Esophagus (tissue), 2 donors: ENCODE measurements around the gene EME2. TPM values are rescaled to one million over a fixed set of nuclear protein-coding genes. Genes with fewer than 3 reads are reported as not detected.

Experiments
- H3K27ac ChIP-seq, 2 donors: one replicate each; pipeline ENCODE4 v1.5.1; 2013; ENCODE audit warnings: low read depth in 2 of 2, mild to moderate bottlenecking in 2 of 2, inconsistent platforms in 1 of 2, low read length in 1 of 2, moderate library complexity in 1 of 2
- H3K27me3 ChIP-seq, 2 donors: one replicate each; pipeline ENCODE4 v1.6.1; 2013; ENCODE audit warnings: low read length in 2 of 2, control low read depth in 1 of 2, mild to moderate bottlenecking in 1 of 2; ENCODE audit not compliant: insufficient read depth in 2 of 2, control insufficient read depth in 1 of 2
- H3K36me3 ChIP-seq, 2 donors: one replicate each; pipeline ENCODE4 v1.6.1; 2013; ENCODE audit warnings: low read length in 1 of 2; ENCODE audit not compliant: control insufficient read depth in 2 of 2, insufficient read depth in 2 of 2
- H3K4me1 ChIP-seq, 2 donors: one replicate each; pipeline ENCODE4 v1.6.1; 2013; ENCODE audit warnings: low read length in 1 of 2; ENCODE audit not compliant: control insufficient read depth in 2 of 2, insufficient read depth in 2 of 2
- H3K4me3 ChIP-seq, 2 donors: one replicate each; pipeline ENCODE4 v1.5.1; 2013; ENCODE audit warnings: low read length in 2 of 2, mild to moderate bottlenecking in 2 of 2, low read depth in 1 of 2, moderate library complexity in 1 of 2
- H3K9me3 ChIP-seq, 2 donors: one replicate each; pipeline ENCODE4 v1.6.1; 2013; ENCODE audit warnings: mild to moderate bottlenecking in 2 of 2, low read depth in 1 of 2, low read length in 1 of 2, moderate library complexity in 1 of 2; ENCODE audit not compliant: control insufficient read depth in 2 of 2, insufficient read depth in 1 of 2
- WGBS, 2 donors: extraction: QIAGEN DNeasy Blood & Tissue Kit; methylation state at CpG; one replicate each; pipeline ENCODE4 v1.1.7; 2013; 5-methylcytosine and 5-hydroxymethylcytosine counted together
- polyA plus RNA-seq, 2 donors: library from polyadenylated mRNA; stranded (reverse); fragments of 200-250 nt; gene quantifications; one replicate each; pipeline ENCODE4 v1.2.3, GENCODE V29; 2013
- donor health status: healthy with polysubstance abuse.
- donor health status: Bipolar disorder and iron deficiency.

EME2 gene
- polyA plus RNA-seq, 2 donors, result 6.6 to 23.0 TPM

DNA sequence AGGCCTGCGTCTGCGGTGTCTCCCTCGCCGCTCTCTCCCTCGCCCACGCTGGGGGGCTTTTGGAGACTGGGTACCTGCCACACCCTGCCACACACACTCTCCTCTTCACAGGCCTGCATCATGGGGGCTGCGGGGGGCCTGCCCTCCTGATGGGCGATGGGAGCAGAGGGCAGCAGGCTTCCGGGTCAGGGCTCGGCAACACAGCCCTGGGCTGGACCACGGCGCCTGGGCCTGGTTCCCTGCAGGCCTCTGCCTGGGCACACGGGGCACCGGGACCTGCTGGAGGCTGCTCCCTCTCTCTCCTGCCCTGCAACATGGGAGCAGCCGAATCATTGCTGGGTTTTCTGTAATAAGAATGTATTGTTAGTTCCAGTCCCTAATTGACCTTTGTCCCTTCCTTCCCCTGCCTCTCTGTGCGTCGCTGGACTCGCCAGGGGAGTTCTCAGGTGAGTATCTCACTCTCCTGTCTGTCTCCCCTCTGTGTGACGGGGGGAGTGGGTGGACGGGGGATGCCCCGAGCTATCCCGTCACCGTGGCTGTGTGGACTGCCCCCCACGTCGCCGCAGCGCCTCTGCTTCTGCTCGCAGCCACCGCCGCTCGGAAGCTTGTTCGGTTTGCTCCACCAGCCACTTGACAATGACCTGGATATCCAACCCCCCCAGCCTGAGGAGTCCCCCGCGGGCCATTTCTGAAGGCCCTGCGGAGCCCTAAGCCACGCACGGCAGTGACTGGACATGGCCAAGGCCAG is 14.7 kb upstream of the EME2 start:
- H3K36me3 ChIP-seq, result peaks cover 0 to 38% of the 10 kb centered on the region in 2 donors
- H3K4me1 ChIP-seq, result no peaks in the 10 kb centered on the region
- WGBS, 2 donors, result 92 to 94% methylated on average over 37 of the region's 37 CpGs
- H3K27me3 ChIP-seq, result no peaks in the 10 kb centered on the region
- H3K4me3 ChIP-seq, result no peak overlapping the region
- peaks cover 0 to 1% of the 10 kb centered on the region in 2 donors for H3K9me3 ChIP-seq
- no peak overlapping the region for H3K27ac ChIP-seq

DNA sequence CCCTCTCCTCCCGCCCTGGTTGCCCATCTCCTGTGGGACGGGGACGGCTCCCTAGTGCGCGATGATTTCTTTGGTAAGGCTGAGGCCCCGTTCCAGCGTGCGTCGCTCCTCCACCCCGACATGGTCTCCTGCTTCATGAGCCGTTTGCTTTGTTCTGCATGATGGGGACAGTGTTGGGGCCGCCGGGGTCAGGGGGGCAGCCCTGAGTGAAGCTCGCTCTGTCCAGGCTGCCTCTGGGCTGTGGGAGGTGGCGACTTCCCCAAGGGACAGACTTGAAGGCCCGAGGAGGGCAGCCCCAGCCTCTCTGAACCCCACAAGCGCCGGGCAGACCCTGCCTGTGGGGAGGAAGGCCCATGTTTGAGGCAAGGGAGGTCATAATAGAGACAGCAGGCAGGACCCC is 13.7 kb upstream of the EME2 start:
- Histone ChIP-seq H3K4me3 (no peak overlapping the region), H3K27me3 (no peaks in the 10 kb centered on the region), H3K27ac (no peak overlapping the region), H3K4me1 (peaks cover 0 to 1% of the 10 kb centered on the region in 2 donors), H3K9me3 (peaks cover 0 to 1% of the 10 kb centered on the region in 2 donors), H3K36me3 (peaks cover 0 to 42% of the 10 kb centered on the region in 2 donors)
- WGBS, 2 donors, result 93% methylated on average over 18 of the region's 18 CpGs

DNA sequence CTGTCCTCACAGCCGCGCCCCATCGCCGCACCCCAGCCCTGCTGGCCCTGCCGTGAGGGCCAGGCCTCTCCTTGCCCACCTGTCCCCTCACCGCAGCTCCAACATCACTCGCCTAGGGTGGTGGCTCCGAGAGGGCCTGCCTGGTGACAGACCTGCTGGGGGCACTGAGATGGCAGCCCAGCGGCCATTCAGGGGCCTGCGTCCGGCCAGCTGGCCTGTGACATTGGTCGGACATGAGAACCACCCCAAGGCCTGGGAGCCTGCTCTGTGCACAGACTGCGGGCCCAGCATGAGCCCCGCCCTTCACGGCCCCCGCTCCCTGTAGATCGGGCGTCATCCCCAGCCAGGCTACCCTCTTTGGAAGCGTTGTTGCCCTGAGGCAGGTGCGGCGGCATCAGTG is 13.1 kb upstream of the EME2 start:
- H3K27me3 ChIP-seq, result no peaks in the 10 kb centered on the region
- peaks cover 0 to 1% of the 10 kb centered on the region in 2 donors for H3K9me3 ChIP-seq
- peaks cover 0 to 47% of the 10 kb centered on the region in 2 donors for H3K36me3 ChIP-seq
- 93 to 95% methylated on average over 21 of the region's 21 CpGs for WGBS, 2 donors
- peaks cover 0 to 6% of the 10 kb centered on the region in 2 donors for H3K4me1 ChIP-seq
- H3K27ac ChIP-seq, result no peak overlapping the region
- H3K4me3 ChIP-seq, result no peak overlapping the region

DNA sequence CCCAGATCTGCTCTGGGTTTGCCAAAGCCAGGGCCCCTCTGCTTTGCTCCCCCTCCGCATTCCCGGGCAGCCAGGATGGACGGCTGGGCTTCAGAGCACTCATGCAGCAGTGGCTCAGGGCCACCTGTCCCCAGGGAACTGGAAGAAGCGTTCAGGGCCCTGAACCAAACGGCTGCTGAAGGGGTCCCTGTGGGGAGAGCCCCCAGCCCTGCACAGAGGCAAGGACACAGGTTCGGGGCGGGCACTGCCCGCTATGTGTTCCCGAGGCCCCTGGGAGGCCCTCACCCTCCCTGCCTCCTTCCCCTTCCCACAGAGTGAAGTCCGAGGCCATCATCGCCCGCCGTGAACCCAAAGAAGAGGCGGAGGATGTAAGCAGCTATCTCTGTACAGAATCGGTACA is 11.7 kb upstream of the EME2 start:
- Histone ChIP-seq H3K27ac (no peak overlapping the region), H3K4me3 (no peak overlapping the region), H3K36me3 (peaks cover 0 to 60% of the 10 kb centered on the region in 2 donors), H3K27me3 (no peaks in the 10 kb centered on the region), H3K4me1 (peaks cover 0 to 6% of the 10 kb centered on the region in 2 donors), H3K9me3 (peaks cover 0 to 1% of the 10 kb centered on the region in 2 donors)
- 92 to 93% methylated on average over 15 of the region's 15 CpGs for WGBS, 2 donors

DNA sequence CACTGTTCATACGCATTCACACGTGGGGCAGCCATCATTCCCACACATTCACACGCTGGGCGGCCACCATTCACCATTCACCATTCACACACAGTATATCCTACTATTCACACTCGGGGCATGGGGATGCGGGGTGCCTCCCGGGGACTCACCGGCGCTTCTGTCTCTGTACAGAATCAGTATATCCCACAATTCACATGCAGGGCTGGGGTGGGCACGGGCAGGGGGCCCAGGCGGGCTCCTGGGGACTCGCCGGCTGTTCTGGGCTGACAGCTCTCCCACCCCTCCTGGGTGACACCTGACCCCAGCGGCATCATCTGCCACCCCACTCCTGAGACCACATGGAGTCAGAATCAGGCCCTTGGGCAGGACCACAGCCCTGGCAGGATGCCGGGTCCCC is 10.9 kb upstream of the EME2 start:
- Histone ChIP-seq H3K36me3 (peaks cover 0 to 63% of the 10 kb centered on the region in 2 donors), H3K9me3 (peaks cover 0 to 1% of the 10 kb centered on the region in 2 donors), H3K27ac (no peak overlapping the region), H3K4me1 (peaks cover 0 to 6% of the 10 kb centered on the region in 2 donors), H3K4me3 (no peak overlapping the region), H3K27me3 (no peaks in the 10 kb centered on the region)
- WGBS, 2 donors, result 90 to 91% methylated on average over 15 of the region's 15 CpGs

DNA sequence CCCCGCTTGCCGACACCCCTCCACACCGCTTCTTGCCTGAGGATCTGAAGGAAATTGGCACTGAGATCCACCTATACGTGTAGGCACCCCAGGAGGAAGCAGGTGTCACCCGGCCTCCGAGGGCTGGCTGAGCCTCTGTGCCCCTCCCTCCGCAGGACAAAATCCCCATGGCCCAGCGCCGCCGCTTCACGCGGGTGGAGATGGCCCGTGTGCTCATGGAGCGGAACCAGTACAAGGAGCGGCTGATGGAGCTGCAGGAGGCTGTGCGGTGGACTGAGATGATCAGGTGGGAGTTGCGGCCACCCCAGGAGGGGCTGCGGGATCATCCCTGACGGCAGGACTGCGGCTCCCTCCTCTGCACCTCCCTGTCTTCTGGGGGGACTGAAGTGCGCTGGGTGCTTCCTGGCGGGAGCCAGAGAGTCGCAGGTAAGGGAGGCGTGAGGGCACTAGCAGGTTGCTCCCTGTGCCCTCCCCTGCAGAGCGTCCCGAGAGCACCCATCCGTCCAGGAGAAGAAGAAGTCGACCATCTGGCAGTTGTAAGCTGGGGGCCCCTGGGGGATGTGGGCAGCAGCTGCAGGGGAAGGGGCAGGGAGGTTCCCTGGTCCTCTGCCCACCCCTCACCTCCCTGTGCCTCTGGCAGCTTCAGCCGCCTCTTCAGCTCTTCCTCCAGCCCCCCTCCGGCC is 10.3 kb upstream of the EME2 start:
- no peak overlapping the region for H3K4me3 ChIP-seq
- no peaks in the 10 kb centered on the region for H3K27me3 ChIP-seq
- H3K27ac ChIP-seq, result no peak overlapping the region
- peaks cover 0 to 10% of the 10 kb centered on the region in 2 donors for H3K4me1 ChIP-seq
- WGBS, 2 donors, result 87 to 88% methylated on average over 30 of the region's 30 CpGs
- peaks cover 0 to 1% of the 10 kb centered on the region in 2 donors for H3K9me3 ChIP-seq
- peaks cover 0 to 66% of the 10 kb centered on the region in 2 donors for H3K36me3 ChIP-seq

DNA sequence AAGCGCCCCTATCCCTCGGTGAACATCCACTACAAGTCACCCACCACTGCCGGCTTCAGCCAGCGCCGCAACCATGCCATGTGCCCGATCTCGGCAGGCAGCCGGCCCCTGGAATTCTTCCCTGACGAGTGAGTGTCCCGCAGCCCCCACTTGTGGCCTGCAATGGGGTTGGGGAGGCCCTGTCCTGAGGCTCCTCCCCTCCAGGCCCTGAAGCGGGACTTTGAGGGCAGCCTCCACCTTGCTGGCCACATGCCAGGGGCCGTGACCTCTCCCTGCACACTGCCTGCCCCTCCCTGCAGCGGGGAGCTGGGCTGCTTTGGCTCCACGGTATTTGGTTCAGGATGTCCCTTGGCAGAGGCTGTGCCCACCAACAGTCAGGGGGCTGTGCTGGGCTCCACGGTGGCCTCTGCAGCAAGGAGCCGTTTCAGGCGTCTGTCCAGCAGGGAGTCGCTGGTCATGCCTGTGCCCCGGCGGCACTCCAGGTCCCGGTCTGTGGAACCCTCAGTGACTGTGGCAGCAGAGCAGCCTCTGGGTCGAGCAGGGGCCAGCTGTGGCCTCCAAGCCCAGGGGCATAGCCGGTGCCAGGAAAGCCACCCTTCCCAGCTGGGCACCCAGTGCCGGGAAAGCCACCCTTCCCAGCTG is 9.6 kb upstream of the EME2 start:
- H3K4me3 ChIP-seq, result no peak overlapping the region
- H3K4me1 ChIP-seq, result peaks cover 0 to 10% of the 10 kb centered on the region in 2 donors
- peaks cover 0 to 67% of the 10 kb centered on the region in 2 donors for H3K36me3 ChIP-seq
- WGBS, 2 donors, result 85 to 89% methylated on average over 24 of the region's 24 CpGs
- H3K27ac ChIP-seq, result no peak overlapping the region
- no peaks in the 10 kb centered on the region for H3K27me3 ChIP-seq
- H3K9me3 ChIP-seq, result peaks cover 0 to 1% of the 10 kb centered on the region in 2 donors

DNA sequence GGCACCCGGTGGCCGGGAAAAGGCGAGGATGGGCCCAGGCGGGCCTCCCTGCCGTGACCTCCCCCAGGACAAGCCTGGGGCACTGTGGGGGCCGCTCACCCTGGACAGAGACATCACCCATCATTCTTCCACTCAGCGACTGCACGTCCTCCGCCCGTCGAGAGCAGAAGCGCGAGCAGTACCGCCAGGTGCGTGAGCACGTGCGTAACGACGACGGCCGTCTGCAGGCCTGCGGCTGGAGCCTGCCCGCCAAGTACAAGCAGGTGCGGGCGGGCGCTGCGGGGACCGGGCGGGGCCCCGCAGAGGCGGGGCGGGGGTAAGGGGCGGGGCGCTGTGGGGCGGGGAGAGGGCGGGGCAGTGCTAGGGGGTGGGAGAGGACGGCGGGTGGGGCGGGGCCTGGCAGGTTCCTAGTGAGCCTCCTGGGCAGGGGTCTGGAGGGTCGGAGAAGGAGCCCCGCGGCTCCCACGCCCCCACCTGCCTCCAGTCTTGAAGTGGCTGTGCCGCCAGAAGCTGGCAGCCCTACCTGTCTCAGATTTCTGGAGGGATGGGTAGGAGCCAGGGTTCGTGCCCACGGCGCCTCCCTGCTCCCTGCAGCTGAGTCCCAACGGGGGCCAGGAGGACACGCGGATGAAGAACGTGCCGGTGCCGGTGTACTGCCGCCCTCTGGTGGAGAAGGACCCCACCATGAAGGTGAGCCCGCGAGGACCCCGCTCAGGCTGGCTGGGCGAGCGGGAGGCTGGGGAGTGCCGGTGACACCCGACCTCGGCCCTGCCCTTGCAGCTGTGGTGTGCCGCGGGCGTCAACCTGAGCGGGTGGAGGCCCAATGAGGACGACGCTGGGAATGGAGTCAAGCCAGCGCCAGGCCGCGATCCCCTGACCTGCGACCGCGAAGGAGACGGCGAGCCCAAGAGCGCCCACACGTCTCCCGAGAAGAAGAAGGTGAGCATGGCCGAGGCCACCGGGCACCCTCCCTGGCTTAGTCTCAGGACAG is 8.8 kb upstream of the EME2 start:
- WGBS, 2 donors, result 60 to 73% methylated on average over 73 to 81 of the region's 81 CpGs
- H3K27me3 ChIP-seq, result no peaks in the 10 kb centered on the region
- H3K4me1 ChIP-seq, result peaks cover 0 to 10% of the 10 kb centered on the region in 2 donors
- H3K36me3 ChIP-seq, result peaks cover 5 to 72% of the 10 kb centered on the region in 2 donors
- no peak overlapping the region for H3K4me3 ChIP-seq
- H3K9me3 ChIP-seq, result peaks cover 0 to 1% of the 10 kb centered on the region in 2 donors
- H3K27ac ChIP-seq, result no peak overlapping the region

DNA sequence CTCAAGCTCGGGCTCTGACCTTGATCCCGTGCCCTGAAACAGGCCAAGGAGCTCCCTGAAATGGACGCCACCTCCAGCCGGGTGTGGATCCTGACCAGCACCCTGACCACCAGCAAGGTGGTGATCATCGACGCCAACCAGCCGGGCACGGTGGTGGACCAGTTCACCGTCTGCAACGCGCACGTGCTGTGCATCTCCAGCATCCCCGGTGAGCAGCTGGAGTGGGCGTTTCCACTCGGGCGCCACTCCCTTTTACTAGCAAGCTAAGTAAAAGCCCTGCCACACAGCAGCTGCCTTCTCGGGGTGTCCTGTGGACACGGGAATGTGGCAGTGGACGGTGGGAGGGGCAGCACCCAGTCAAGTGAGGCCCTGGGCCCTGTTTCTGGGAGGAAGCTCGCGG is 7.6 kb upstream of the EME2 start:
- peaks cover 0 to 1% of the 10 kb centered on the region in 2 donors for H3K9me3 ChIP-seq
- H3K4me3 ChIP-seq, result no peak overlapping the region
- H3K27me3 ChIP-seq, result no peaks in the 10 kb centered on the region
- H3K36me3 ChIP-seq, result peaks cover 7 to 72% of the 10 kb centered on the region in 2 donors
- H3K27ac ChIP-seq, result no peak overlapping the region
- WGBS, 2 donors, result 87 to 92% methylated on average over 21 of the region's 21 CpGs
- peaks cover 0 to 10% of the 10 kb centered on the region in 2 donors for H3K4me1 ChIP-seq
